HTERT RPE-1 (cell line): ENCODE data around the gene MRPS2.
"Not testable (repeated sequence)": the region's sequence is repeated elsewhere in the genome, so short reads cannot be mapped to it uniquely, and the experiment has no call there.

ENCODE experiments used
- in situ Hi-C: fragments of 300-500 bp; cut with MboI; formaldehyde crosslinking; loops from 4 replicates; pipeline ENCODE4 v1.14.3; 2020; ENCODE audit warnings: low sequenced_read_pairs

Gene MRPS2

DNA sequence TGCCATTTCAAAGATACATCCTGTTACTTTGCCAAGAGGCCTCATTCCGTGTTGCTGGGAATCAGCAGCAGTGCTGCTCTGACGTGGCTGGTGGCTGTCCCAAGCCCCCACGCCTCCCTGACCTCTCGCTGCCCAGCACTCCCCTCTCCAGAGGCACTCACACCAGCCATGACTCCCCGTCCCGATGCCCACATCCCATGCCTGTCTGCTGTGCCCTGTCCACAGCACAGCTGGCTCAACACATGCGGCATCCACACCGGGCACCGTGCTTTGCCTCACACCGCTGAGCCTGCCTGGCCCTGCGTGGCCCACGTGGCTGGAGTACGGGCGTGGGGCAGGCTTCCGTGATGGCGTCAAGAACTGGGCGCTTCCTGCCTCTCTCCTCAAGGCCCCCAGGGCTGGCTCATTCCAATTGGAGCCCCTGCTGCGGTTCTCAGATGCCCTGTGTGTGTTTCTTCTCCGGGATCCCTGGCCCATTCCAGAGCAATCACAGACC lies 12.9 kb downstream of the MRPS2 start:
- in situ Hi-C loops, result no loop called here

DNA sequence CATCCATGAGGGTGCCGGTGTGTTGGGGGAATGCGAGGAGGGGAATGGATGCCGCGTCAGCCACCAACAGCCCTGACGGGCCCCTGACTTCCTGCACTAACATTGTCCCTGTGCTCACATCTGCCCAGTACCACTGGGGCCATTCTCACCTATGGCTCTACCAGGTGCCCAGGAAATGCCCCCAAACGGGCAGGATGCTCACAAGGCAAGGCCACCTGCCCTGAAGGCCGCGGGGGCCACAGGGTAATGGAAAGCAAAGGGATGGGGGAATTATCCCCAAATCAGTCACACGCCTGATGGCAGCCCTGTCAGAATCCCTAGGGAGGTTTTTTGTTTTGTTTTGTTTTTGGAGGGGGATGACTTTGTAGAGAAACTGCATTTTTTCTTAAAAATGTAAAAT lies 13.4 kb downstream of the MRPS2 start:
- in situ Hi-C loops, result not testable (repeated sequence)

DNA sequence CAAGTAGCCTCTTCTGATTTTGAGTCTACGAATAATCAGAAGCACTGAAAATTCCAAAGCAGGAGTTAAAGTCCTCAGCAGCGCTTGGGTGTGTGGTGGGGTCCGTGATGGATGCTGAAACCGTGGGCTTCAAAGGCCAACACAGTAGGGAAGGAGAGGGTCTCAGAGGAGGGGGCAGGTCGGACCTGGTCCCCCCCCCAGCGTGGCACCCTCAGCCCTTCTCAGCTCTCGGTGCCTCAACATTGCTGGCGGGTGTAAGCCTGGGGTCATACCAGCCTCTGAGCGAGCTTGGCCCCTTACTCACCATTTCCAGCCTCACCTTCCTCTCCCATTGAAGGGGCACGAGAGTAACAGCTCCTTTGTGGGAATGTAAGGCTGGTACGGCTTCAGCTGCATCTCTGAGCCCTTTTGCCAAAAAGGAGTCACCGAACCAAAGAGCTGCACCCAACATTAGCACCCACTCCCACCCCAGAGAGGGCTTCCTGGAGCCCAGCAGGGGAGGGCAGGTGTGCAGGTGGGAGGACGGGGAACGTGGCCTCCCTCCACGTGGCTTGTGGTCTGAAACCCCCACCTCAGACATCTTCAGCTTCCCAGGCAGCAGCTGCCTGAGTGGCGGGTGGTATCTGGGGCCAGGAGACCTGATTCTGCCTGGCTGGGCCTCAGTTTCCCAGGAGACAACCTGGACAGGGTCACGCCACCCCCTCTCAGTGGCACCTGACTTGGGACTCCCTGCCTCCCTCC lies 14.0 kb downstream of the MRPS2 start:
- in situ Hi-C loops, result no loop called here

DNA sequence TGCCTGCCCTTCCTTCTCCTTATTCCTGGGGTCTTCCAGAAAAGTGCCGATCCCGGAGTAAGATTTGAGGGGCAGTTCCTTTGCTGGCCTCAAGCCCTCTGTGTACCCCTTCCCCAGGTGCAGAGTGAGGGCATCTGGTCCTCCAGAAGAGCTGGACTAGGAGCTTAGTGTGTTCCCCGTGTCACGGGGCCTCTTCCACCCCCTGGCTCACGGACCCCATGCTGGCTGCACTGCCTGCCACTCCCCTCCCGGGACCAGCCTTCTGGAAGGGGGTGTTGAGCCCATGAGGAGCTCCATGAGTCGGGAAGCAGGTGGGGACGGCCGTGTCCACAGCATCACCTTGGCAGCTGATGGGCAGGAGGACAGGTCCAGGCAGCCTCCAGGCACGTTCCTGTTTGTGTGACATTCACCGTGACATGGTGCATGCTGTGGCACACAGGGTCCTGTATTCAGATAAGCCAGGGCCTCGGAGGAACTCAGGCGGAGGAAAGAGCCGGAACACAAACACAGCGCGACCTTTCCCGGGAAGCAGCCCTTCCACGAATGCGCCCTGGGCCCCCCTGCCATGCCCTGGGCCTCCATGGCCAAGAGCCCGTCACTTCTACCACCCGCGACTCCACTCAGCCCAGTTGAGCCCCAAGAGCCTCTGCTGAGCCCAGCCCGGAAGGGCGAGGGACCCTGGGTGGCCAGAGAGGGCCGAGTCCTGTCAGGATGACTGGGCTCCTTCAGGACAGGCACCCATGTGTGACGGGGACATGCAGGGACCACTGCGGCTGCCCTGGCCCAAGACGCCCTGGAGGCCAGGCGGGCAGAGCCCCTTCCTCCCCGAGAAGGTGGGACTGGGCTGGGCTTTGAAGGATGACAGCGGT lies 14.8 kb downstream of the MRPS2 start:
- in situ Hi-C loops, result no loop called here

DNA sequence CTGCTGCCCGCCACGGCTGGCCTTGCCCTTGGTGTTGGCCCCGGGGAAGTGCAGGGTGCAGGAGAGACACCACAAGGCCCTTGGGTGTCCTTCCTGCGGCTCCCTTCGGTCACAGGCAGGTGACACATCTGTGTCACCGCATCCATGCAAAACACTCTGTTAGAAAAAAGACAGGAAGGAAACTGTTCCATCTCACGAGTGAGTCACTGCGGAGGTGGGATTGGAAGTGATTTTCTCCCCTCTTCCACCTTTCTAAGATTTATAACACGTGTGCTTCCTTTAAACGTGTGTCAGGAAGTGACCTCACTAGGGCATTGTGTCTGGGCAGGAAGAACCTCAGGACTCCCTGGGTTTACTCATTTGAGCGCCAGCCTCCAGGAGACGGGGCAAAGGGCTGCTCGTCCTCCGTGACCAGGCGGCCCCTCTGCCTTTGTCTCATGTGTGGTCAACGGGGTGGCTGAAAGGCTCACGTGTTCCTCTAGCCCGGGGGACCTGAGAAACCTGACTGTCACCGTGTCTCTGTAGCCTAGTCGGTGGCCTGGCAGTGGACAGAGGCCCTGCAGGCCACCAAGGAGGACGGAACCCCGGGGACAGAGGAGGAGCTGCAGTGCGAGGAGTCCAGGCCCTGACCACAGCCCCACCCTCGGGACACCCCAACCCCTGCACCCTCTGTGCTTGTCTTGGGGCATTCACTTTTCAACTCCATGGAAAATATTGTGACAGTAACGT lies 15.8 kb downstream of the MRPS2 start:
- in situ Hi-C loops, result no loop called here

DNA sequence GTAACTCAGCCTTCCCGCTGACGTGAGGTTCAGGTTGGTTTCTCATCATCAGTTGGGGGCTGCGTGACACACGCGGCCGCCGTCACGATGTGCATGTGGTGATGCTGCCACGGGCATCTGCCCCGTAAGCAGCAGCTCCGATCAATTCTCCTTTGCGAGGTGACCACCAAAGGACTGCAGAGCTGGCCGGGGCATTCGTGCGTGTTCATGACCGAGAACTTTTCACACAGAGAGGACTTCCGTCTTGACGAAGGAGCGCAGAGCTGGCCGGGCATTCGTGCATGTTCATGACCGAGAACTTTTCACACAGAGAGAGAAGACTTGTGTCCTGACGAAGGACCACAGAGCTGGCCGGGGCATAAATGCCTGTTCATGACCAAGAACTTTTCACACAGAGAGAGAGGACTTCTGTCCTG lies 16.9 kb downstream of the MRPS2 start:
- in situ Hi-C loops, result no loop called here

DNA sequence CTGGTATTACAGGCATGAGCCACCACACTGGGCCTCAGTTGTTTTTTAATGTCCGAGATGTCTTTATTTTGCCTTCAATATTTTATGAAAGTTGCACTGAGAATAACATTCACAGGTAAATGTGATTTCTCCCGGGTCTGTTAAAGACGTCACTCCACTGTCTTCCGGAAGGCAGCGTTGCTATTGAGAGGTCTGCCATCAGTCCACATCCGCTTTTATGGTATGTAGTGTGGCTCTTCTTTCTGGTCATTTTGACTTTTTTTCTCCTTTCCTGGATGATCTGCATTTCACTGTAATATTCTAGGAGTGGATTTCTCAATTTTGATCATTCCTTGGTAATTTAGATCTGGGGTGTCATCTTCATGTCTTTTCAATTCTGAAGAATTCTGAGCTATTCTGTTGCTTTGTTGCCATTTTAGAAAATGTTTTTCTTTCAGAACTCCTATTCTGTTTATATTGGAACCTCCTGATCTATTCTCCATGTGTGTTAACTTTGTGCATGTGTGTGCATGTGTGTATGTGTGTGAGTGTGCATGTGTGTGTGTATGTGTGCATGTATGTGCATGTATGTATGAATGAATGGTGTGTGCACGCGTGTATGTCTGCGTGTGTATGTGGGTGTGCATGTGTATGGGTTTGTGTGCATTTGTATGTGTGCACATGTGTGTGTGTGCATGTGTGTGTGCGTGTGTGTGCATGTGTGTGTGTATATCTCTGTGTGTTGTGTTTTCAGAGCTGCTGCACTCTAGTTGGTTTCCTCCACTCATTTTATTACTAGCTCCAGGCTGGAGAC lies 18.9 kb downstream of the MRPS2 start:
- in situ Hi-C loops, result no loop called here

DNA sequence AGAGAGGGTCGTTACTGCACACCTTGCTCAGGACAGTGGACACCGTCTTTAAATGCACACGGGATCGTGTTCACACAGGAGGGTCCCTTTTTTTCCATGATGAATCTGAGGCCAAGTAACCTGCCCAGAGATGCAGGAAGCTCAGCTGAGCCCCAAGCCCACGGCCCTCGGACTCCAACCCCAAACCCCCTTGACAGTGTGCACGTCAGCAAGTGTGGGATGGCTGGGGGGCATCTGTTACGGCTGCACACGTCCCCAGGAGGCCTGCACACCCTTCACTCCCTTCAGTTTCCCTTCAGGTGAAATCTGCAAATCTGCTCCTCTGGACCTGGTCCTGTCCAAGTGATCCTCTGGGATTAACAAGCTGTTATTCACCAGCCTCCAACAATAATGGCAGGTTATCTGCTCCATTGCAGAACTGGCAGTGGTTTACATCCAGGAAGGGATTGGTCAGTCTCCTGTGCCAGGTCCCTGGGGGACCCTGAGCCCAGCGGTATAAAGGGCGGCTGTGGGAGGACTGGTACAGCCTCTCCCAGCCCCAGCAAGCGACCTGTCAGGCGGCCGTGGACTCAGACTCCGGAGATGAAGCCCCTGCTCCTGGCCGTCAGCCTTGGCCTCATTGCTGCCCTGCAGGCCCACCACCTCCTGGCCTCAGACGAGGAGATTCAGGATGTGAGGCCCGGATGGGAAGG lies 20.6 kb downstream of the MRPS2 start, which contains the start of gene LCN1:
Gene LCN1, plus strand, starts transcription at position 525 of the 692 bp plus-strand sequence. Its CDS starts 58 bp downstream, at position 583.
- in situ Hi-C loops, result no loop called here

DNA sequence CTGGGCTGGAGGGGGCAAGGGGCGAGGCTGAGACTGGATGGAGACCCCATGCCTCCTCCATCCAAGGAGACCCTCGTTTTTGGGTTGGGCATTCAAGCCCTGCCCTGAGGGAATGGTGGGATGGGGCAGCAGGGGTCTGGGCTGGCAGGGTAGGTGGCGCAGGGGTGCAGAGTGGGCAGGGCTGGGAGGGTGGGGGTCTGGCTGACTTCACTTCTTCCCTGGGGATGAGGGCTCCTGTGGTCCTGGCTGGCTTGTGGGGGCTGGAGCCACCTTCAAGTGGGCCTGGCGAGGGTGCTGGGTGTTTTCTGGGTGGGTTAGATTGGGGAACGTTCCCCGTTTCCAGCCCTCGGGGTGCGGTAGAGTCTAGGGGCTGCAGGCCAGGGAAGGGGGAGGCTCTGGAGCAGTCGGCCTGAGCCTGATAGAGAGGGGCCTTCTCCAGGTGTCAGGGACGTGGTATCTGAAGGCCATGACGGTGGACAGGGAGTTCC lies 21.2 kb downstream of the MRPS2 start:
- in situ Hi-C loops, result no loop called here

DNA sequence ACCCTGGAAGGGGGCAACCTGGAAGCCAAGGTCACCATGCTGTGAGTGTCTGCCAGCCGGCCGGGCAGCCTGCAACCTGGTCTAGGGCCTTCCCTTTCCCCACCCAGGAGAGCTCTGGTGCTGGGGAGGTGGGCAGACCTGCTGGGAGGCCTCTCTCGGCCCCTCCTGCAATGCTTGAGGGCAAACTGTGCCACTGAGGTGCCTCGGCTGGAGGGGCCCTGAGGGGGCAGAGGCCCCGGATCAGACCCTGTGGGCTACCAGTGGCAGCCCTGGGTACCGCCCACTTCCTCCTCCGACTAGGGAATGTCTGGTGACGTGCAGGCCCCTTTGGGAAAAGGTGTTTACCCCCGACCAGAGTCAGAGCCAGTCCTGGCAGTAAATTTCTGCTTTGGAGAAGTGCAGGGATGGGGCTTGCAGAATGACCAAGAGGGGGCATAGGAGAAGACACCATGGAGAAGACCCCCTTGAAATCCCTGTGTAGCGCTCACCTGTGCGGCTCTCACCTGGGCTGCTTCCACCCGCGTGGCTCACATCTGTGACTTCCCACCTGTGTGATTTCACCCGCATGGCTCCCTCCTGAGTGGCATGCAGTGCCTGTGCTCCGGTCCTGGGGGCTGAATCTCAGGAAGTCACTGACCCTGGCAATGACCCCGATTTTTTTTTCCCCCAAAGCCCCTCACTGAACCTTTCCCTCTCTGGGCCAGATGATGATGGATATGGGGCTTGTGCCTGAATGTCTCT lies 21.8 kb downstream of the MRPS2 start:
- in situ Hi-C loops, result no loop called here

DNA sequence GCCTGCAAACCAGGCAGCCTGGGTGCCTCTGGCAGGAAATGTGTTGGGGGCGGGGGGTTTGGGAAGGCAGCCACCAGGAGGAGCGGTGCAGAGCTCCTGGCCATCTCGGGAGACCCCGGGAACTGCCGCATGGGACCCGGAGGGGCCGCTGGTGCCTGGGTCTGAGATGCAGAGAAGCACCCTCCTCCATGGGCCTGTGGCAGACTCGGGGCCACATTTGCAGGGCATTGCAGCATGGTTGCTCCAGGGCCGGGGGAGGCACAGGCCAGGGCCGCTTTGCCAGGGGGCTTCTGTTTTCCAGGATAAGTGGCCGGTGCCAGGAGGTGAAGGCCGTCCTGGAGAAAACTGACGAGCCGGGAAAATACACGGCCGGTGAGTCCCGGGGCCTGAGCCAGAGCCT lies 22.4 kb downstream of the MRPS2 start:
- in situ Hi-C loops, result no loop called here

DNA sequence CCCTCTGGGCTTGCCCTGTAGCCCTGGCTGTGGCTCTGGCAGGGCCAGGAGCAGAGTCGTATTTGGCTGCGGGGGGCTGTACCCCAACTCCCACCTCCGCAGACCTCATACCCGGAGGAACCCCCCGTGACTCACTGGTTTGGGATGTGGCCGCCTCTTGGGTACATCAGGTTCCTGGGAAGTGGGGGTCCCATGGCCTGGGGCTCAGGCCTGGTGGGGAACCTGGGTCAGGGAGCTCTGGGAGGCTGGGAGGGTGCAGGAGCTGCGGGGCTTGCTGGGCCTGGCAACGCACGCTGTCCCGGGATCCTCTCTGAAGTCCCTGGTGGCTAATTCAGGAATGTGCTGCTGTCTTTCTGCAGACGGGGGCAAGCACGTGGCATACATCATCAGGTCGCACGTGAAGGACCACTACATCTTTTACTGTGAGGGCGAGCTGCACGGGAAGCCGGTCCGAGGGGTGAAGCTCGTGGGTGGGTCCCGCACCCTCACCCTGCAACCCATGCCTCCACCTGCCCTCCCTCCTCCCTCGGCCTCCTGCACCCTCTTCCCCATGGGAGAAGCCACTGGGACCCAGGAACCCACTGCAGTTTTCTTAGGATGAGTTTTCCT lies 23.1 kb downstream of the MRPS2 start:
- in situ Hi-C loops, result no loop called here

DNA sequence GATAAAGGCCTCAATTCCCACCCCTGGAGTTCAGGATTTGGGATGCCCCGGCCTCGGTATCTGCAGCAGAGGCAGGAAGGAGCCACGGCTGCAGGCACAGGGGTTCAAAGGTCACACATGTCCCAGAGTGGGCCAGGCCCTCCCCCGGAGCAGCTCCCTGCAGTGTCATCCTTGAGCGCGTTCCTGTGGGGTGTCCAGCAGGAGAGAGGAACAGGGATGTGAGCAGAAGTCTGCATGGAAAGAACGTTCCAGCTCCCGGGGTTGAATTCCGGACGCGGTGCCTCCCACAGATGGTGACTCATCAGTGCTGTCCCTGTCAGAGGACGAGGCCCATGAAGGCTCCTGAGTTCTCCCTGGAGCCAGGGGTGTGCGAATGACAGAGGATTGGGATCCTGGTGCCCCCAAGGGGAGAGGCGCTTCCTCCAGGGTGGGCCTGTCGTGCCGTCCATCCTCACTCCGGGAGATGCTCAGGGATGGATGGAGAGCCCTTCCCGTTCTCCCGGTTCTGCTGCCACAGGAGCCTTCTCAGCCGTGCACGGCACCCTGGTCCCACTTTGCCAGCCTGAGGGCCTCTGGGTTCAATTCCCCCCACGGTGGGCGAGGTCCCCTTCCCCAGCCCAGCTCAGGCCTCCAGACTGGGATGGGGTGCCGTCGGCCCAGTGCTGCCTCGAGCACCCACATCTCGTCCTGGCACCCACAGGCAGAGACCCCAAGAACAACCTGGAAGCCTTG lies 23.8 kb downstream of the MRPS2 start:
- in situ Hi-C loops, result no loop called here

DNA sequence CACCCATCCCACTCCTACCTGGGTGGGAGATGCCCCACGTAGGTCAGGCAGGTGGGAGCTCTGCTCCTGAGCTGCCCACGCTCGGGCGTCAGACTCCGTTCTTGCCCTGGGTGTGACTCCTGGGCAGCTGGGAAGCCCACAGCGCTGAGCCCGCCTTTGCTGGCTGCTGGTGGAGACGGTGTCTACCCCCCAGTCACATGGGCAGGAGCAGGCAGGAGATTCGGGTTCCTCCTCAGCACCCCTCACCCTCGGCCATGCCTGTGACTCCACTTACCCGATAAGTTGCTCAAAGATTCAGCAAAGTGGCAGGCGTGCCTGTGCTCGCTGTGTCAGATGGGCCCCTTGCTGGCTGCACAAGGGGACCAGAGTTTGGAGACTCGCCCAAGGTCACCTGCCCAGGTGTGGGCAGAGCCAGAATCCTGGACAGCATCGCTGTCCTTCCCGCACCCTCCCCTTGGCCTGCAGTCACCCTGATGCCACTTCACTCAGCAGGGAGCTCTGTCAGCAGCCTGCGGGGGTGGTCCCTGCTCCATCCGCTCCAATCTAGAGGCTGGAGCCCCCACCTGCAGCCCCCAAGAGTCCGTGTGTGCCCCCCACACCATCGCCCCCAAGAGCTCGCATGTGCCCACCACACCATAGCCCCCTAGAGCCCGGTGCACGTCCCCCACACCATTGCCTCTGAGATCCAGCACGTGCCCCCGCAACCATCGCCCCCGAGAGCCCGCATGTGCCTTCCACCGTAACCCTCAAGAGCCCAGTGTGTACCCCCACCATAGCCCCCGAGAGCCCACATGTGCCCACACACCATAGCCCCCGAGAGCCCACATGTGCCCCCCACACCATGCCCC lies 25.0 kb downstream of the MRPS2 start:
- in situ Hi-C loops, result no loop called here

DNA sequence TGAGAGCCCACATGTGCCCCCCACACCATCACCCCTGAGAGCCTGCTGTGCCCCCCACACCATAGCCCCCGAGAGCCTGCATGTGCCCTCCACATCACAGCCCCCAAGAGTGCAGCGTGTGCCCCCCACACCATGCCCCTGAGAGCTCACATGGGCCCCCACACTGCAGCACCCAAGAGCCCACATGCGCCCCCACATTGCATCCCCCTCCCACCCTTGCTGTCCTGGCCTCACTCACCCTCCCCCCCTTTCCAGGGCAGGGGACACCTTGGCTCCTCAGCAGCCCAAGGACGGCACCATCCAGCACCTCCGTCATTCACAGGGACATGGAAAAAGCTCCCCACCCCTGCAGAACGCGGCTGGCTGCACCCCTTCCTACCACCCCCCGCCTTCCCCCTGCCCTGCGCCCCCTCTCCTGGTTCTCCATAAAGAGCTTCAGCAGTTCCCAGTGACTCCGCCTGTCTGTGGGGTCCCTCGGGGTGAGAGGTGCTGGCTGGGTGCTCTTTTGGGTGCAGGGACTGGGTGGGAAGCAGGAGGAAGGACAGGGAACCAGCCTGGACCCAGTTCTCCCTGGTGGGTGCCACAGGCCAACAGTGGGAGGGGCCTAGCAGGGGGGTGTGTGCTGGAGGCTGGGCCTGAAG lies 25.7 kb downstream of the MRPS2 start:
- in situ Hi-C loops, result no loop called here

DNA sequence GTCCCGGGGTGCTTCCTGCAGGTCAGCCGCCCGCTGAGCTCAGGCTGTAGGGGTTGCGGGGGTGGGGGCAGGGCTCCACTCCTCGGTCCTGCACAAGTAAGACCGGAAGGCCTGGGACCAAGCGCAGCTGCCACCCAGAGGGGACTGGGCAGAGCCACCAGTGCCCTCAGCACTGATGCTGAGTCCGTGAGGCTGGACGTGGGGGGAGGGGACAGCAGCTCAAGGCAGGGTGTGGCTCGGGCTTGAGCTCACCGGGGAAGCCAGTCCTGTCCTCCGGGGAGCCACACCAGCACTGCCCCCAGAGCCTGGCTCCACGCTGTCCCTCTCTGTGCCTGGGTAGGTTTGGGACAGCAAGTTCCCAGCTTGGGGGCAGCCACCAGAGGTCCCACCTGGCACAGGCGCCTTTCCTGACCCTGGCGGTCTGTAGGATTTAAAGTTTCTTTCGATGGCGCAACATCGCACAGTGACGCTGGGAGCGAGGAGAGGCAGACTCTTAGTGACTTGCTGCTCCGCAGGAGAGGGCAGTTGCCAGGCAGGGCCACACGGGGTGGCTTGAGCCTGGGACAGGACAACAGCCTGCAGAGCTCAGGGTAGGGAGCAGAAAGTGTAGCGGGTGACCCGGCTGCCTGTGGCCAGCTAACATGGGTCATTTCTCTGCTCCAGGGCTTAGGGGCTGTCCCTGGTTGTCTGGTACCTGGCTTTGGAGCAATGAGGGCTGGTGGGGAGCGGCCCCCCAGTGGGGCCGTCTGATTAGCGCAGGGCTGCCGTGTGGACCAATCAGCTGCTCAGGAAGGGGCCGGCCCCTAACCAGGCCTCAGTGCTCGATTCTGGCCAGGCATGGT lies 26.5 kb downstream of the MRPS2 start:
- in situ Hi-C loops, result no loop called here
